ENCODE measurements around the gene PRELID2.

Gene PRELID2

DNA sequence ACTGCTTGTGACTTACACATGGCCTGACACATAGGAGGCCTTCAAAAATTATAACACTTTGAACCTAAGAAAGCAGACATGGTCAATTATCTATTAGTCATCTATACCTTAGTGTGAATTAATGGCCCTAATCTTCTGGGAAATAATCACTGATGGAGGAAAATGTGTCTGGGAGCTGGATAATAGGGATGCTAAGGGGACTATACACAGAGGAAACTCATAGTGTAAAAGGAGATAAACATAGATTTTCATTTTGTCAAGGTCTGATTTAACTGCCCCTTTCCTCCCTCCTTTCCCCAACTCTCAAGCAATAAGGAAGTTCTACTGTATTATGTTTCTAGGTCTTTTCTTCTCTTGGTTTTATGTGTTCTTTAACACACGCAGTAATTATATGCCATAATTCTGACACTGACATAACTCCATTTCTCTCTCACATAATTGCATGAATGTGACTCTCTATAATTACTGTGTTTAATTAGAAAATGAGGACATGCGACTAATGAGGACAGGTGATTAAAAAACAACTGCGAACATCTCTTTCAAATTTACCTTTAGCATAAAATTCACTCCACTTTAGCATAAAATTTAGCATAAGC is 18.7 kb upstream of the PRELID2 start:
- no peak for TF ChIP-seq ZNF274 (IDR thresholded peaks at IDR 0.05; ENCODE audit: low read depth, low read length)
- no peak for TF ChIP-seq YY1 (IDR thresholded peaks at IDR 0.05; ENCODE audit: insufficient read depth, insufficient read length)
- no peak for TF ChIP-seq SUZ12 (IDR thresholded peaks at IDR 0.05; ENCODE audit: extremely low read depth, insufficient read depth, insufficient read length)

DNA sequence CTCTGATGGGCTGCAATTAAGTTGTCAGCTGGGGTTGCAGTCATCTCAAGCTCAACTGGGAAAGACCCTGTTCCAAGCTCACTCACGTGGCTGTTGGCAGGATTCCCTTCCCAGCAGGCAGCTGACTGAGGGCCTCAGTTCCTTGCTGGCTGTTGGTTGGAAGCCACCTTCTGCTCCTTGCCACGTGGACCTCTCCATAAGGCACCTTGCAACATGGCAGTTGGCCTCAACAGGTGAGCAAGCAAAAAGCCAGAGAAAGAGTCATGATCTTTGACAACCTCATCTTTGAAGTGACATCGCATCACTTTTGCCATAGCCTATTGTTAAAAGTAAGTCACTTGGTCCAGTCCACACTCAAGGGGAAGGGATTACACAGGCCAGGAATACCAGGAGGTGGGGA is 17.8 kb upstream of the PRELID2 start:
- no peaks in the 10 kb centered on the region for H3K9me3 ChIP-seq (ENCODE audit: insufficient read depth, low read length)
- no peaks in the 10 kb centered on the region for H3K27me3 ChIP-seq (ENCODE audit: insufficient read depth, insufficient read length)
- TF ChIP-seq SUZ12 (IDR thresholded peaks at IDR 0.05; ENCODE audit: extremely low read depth, insufficient read depth, insufficient read length) = no peak
- TF ChIP-seq ZNF274 (IDR thresholded peaks at IDR 0.05; ENCODE audit: low read depth, low read length) = no peak
- no peak overlapping the region for H3K4me3 ChIP-seq (ENCODE audit: insufficient read length, low read depth)
- no peak for DNase-seq (ENCODE audit: low read depth, low spot score)
- H3K4me1 ChIP-seq (ENCODE audit: insufficient read depth, insufficient read length) = no peaks in the 10 kb centered on the region
- no peaks in the 10 kb centered on the region for H3K36me3 ChIP-seq (ENCODE audit: insufficient read depth, insufficient read length, low read length)
- H3K9ac ChIP-seq (ENCODE audit: insufficient read length, low read depth) = no peak overlapping the region

More for the DNA sequence above, 18.7 kb upstream of the PRELID2 start:
- H3K9me3 ChIP-seq (ENCODE audit: insufficient read depth, low read length) = no peaks in the 10 kb centered on the region
- no peak overlapping the region for H3K4me3 ChIP-seq (ENCODE audit: insufficient read length, low read depth)
- no peaks in the 10 kb centered on the region for H3K4me1 ChIP-seq (ENCODE audit: insufficient read depth, insufficient read length)
- H3K36me3 ChIP-seq (ENCODE audit: insufficient read depth, insufficient read length, low read length) = no peaks in the 10 kb centered on the region
- H3K27me3 ChIP-seq (ENCODE audit: insufficient read depth, insufficient read length) = no peaks in the 10 kb centered on the region
- DNase-seq (ENCODE audit: low read depth, low spot score) = no peak
- no peak overlapping the region for H3K9ac ChIP-seq (ENCODE audit: insufficient read length, low read depth)

DNA sequence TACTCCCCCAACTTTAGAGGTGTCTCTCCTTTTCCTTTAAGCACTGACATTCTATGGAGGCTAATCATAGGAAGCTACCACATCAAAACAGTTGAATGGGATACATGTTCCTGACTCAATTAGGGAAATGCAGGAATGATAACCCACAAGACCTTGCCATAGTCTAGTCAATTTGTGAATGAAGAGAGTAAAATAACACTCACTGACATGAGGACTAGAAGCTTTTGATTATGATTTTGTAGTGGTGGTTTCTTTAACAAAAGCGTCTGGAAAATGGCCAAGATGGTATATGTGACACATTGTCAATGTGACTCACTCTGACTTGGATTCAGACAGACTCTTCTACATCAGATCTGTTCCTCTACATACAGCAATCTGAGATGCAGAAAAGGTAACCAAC is 13.7 kb upstream of the PRELID2 start:
- Histone ChIP-seq H3K9me3 (ENCODE audit: insufficient read depth, low read length) (no peaks in the 10 kb centered on the region), H3K27me3 (ENCODE audit: insufficient read depth, insufficient read length) (no peaks in the 10 kb centered on the region), H3K9ac (ENCODE audit: insufficient read length, low read depth) (no peak overlapping the region), H3K4me3 (ENCODE audit: insufficient read length, low read depth) (no peak overlapping the region), H3K36me3 (ENCODE audit: insufficient read depth, insufficient read length, low read length) (no peaks in the 10 kb centered on the region), H3K4me1 (ENCODE audit: insufficient read depth, insufficient read length) (no peaks in the 10 kb centered on the region)
- DNase-seq (ENCODE audit: low read depth, low spot score) = no peak
- TF ChIP-seq YY1 (IDR thresholded peaks at IDR 0.05; ENCODE audit: insufficient read depth, insufficient read length) (no peak), ZNF274 (IDR thresholded peaks at IDR 0.05; ENCODE audit: low read depth, low read length) (no peak), SUZ12 (IDR thresholded peaks at IDR 0.05; ENCODE audit: extremely low read depth, insufficient read depth, insufficient read length) (no peak)

DNA sequence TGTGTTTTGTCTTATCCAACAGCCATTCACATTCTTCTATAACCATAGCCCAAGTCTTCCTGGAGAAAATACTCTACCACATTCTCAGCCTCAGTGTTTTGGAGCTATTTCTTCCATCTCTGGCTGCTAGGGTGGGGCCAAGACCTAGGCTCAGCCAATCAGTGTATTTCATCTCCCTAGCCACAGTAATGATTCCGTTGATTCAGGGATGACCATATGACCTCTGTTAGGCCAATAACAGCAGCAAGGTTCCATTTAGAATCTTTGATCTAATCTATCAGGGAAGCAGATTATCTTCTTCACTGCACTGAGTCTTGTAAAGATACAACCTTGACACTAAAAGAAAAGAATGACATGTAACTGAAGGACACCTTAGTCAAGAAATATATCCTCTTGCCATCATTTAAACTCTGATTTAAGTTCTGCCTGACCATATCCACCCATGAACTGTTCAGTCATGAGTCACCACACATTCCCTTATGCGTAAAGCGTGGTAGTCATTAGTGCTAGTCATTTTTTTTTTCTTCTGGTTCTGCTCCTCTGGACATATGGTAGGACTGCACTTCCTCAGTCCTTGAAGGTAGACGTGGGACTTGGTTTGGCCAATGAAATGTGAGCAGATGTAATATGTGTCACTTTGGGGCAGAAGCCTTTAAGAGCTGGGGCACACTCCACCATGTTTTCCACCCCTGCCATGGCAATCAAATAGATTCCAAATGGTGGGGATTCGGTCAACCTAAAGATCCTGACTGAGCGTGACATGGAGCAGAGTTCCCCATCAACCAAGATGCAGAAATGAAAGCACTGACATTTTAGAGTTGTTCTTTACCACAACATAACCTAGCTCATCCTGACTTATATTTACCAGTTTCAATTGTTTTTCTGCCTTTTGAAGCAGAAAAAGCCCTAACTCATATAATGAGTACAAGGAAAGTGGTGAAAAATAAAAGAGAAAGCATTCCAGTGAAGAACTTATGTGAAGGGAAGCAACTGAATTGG is 12.7 kb upstream of the PRELID2 start:
- no peak for TF ChIP-seq SUZ12 (IDR thresholded peaks at IDR 0.05; ENCODE audit: extremely low read depth, insufficient read depth, insufficient read length)
- no peaks in the 10 kb centered on the region for H3K4me1 ChIP-seq (ENCODE audit: insufficient read depth, insufficient read length)
- DNase-seq (ENCODE audit: low read depth, low spot score) = no peak

DNA sequence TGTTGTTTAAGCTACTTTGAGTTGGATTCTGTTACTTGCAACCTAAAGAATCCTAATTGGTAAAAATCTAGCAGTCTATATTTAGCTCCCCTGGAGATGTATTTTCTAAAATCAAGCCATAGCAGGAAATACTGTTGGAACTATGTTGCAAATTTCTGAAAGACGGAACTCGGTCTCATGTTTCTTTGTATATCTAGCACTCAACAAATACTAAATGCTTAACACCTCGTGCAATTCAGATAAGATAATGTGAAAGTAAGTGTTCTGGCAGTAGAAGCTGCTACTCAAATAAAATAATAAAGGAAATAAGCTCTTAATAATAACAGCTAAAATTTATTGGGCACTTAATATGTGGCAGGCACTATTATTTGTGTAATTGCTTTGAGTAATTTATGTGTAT is 10.9 kb upstream of the PRELID2 start:
- H3K4me1 ChIP-seq (ENCODE audit: insufficient read depth, insufficient read length) = no peaks in the 10 kb centered on the region
- no peaks in the 10 kb centered on the region for H3K9me3 ChIP-seq (ENCODE audit: insufficient read depth, low read length)
- no peak for DNase-seq (ENCODE audit: low read depth, low spot score)
- no peak overlapping the region for H3K9ac ChIP-seq (ENCODE audit: insufficient read length, low read depth)
- no peak overlapping the region for H3K4me3 ChIP-seq (ENCODE audit: insufficient read length, low read depth)
- H3K36me3 ChIP-seq (ENCODE audit: insufficient read depth, insufficient read length, low read length) = no peaks in the 10 kb centered on the region
- H3K27me3 ChIP-seq (ENCODE audit: insufficient read depth, insufficient read length) = no peaks in the 10 kb centered on the region
- TF ChIP-seq SUZ12 (IDR thresholded peaks at IDR 0.05; ENCODE audit: extremely low read depth, insufficient read depth, insufficient read length) (no peak), YY1 (IDR thresholded peaks at IDR 0.05; ENCODE audit: insufficient read depth, insufficient read length) (no peak), ZNF274 (IDR thresholded peaks at IDR 0.05; ENCODE audit: low read depth, low read length) (no peak)

More for the DNA sequence above, 12.7 kb upstream of the PRELID2 start:
- no peak overlapping the region for H3K9ac ChIP-seq (ENCODE audit: insufficient read length, low read depth)
- H3K4me3 ChIP-seq (ENCODE audit: insufficient read length, low read depth) = no peak overlapping the region
- no peaks in the 10 kb centered on the region for H3K27me3 ChIP-seq (ENCODE audit: insufficient read depth, insufficient read length)
- no peaks in the 10 kb centered on the region for H3K9me3 ChIP-seq (ENCODE audit: insufficient read depth, low read length)
- H3K36me3 ChIP-seq (ENCODE audit: insufficient read depth, insufficient read length, low read length) = no peaks in the 10 kb centered on the region

DNA sequence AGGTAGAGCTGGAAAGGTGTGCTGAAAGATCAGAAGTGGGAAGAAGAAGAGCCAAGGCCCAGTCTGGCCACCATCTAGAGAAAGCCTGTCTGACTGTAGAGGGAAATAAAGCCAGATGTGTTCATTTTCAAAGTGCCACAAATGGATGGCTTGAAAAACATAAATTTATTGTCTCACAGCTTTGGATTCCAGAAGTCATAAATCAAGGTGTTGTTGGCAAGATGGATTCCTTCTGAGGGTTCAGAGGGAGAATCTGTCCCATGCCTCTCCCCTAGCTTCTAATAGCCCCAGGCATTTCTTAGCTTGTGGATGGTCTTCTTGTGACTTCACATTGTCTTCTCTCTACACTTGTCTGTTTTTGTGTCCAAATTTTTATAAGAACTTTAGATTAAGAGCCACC is 6.2 kb upstream of the PRELID2 start:
- no peak for DNase-seq (ENCODE audit: low read depth, low spot score)
- no peaks in the 10 kb centered on the region for H3K4me1 ChIP-seq (ENCODE audit: insufficient read depth, insufficient read length)
- TF ChIP-seq ZNF274 (IDR thresholded peaks at IDR 0.05; ENCODE audit: low read depth, low read length) (no peak), SUZ12 (IDR thresholded peaks at IDR 0.05; ENCODE audit: extremely low read depth, insufficient read depth, insufficient read length) (no peak), YY1 (IDR thresholded peaks at IDR 0.05; ENCODE audit: insufficient read depth, insufficient read length) (no peak)

DNA sequence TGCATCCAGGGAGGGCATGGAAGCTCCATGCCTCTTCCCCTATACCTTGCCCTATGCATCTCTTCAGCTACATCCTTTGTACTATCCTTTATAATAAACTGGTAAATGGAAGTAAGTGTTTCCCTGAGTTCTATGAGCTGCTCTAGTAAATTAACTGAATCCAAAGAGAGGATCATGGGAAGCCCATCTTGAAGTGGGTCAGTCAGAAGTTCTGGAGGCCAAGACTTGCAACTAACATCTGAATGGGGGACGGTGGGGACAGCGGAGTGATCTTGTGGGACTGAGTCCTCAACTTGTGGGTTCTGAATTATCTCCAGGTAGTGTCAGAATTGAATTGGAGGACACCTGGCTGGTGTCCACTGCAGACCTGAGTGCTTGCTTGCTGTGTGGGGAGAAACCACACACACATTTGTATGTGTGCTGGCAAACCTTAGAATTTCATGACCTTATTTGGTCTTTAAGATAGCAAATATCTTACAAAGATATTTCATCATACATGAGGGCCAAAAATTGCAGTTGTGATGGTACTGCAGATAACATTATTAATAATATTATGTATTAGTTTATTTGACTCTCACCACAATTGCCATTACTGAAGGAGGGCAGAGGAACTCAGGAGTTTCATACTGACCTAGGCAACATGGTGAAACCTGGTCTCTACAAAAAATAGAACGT is 5.5 kb upstream of the PRELID2 start:
- no peak for TF ChIP-seq YY1 (IDR thresholded peaks at IDR 0.05; ENCODE audit: insufficient read depth, insufficient read length)
- TF ChIP-seq ZNF274 (IDR thresholded peaks at IDR 0.05; ENCODE audit: low read depth, low read length) = no peak
- no peak for TF ChIP-seq SUZ12 (IDR thresholded peaks at IDR 0.05; ENCODE audit: extremely low read depth, insufficient read depth, insufficient read length)
- Histone ChIP-seq H3K36me3 (ENCODE audit: insufficient read depth, insufficient read length, low read length) (no peaks in the 10 kb centered on the region), H3K9me3 (ENCODE audit: insufficient read depth, low read length) (no peaks in the 10 kb centered on the region), H3K4me1 (ENCODE audit: insufficient read depth, insufficient read length) (no peaks in the 10 kb centered on the region), H3K4me3 (ENCODE audit: insufficient read length, low read depth) (no peak overlapping the region), H3K27me3 (ENCODE audit: insufficient read depth, insufficient read length) (no peaks in the 10 kb centered on the region), H3K9ac (ENCODE audit: insufficient read length, low read depth) (no peak overlapping the region)
- no peak for DNase-seq (ENCODE audit: low read depth, low spot score)

More for the DNA sequence above, 6.2 kb upstream of the PRELID2 start:
- Histone ChIP-seq H3K9ac (ENCODE audit: insufficient read length, low read depth) (no peak overlapping the region), H3K9me3 (ENCODE audit: insufficient read depth, low read length) (no peaks in the 10 kb centered on the region), H3K4me3 (ENCODE audit: insufficient read length, low read depth) (no peak overlapping the region), H3K36me3 (ENCODE audit: insufficient read depth, insufficient read length, low read length) (no peaks in the 10 kb centered on the region), H3K27me3 (ENCODE audit: insufficient read depth, insufficient read length) (no peaks in the 10 kb centered on the region)
